Activated CD8-positive, alpha-beta T cell treated with anti-CD3 and anti-CD28 coated beads for 36 hours (primary cell): ENCODE data around the gene OR52N5. TPM values are rescaled to one million over a fixed set of nuclear protein-coding genes. Genes with fewer than 3 reads are reported as not detected.

Experiments used
- ATAC-seq: fragments of 200-7000 bp; cut with Tn5 transposase; one replicate; pipeline ENCODE4 v1.10.0; 2021; ENCODE audit warnings: mild to moderate bottlenecking, moderate library complexity
- CTCF ChIA-PET: fragments of 350-600 bp; sonication (Branson Sonifier 250); formaldehyde crosslinking; loops from one replicate; lab custom pipeline; 2021; ENCODE audit warnings: antibody characterized with exemption; lab: Charles Lee
- POLR2A ChIA-PET: fragments of 350-600 bp; sonication (Branson Sonifier 250); formaldehyde crosslinking; loops from one replicate; lab custom pipeline; 2021; ENCODE audit warnings: antibody characterized with exemption; lab: Charles Lee
- DNase-seq: peaks from one replicate; pipeline ENCODE4 v3.0.0-alpha.2; 2020
- H3K27ac Mint-ChIP-seq: one replicate; pipeline ENCODE4 v1.8.0; 2021; ENCODE audit warnings: mild to moderate bottlenecking, mixed read lengths
- H3K27me3 Mint-ChIP-seq: one replicate; pipeline ENCODE4 v1.8.0; 2021; ENCODE audit warnings: mixed read lengths
- H3K36me3 Mint-ChIP-seq: one replicate; pipeline ENCODE4 v1.8.0; 2021; ENCODE audit warnings: low read depth, mixed read lengths
- H3K4me1 Mint-ChIP-seq: one replicate; pipeline ENCODE4 v1.8.0; 2021; ENCODE audit warnings: low read depth, mixed read lengths
- H3K4me3 Mint-ChIP-seq: one replicate; pipeline ENCODE4 v1.8.0; 2021; ENCODE audit warnings: mild to moderate bottlenecking, moderate library complexity, mixed read lengths
- H3K9me3 Mint-ChIP-seq: one replicate; pipeline ENCODE4 v1.8.0; 2021; ENCODE audit warnings: mixed read lengths
- intact Hi-C: fragments of 100-400 bp; cut with micrococcal nuclease; formaldehyde crosslinking; loops from one replicate; pipeline ENCODE4 v1.10.0; 2022
- total RNA-seq, 2 experiments: library from RNA; stranded (reverse); gene quantifications; one replicate each; pipeline ENCODE4 v1.2.3, GENCODE V29; 2021
- TF ChIP-seq, protein P1 (sequence below): fragments of 200-600 bp; IDR thresholded peaks from one replicate; pipeline ENCODE4 v1.8.0; 2022; ENCODE audit warnings: antibody characterized with exemption, mild to moderate bottlenecking

The OR52N5 gene
- total RNA-seq, 2 experiments from 2014 or later, result not detected

DNA sequence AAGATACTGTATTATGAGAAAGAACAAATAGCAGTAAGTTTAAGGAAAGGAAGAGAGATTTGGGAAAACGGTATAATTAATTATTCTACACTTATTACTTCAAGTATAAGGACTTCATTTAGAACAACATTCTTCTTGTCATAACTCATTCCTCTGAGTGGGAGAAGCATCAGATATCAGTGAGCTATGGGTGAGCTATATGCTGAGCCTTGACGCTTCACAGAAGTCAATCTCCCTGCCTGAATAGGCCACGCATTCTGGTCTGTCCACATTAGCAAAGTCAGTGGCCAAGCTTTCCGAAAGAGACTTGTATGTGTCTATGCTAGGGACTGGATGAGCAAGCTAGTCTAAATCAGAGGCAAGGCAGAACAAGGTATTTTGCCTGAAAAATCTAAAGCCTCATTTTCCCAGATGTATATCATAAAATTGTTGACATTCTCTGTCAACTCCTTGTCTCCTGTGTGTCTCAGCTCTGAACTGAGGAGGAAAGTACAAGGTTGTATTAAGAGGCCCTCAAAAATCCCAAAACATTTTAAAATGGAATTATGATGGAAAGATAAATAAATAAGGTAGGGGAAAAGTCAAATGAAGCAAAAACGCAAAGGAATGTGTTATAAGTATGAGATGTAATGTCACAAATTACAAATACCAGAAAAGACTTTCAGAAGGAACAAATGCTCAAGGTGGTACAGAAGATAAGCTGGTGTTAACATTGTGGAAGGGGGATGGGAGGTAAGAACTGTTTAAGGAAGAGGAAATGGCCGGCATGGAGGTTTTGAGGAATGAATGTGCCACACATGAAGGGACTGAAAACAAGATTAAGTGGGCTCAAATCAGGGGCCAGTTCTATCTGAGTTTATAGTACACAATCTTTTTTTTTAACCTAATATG, 27.0 kb upstream of the OR52N5 start:
- H3K36me3 Mint-ChIP-seq, result no peaks in the 10 kb centered on the region
- ATAC-seq (no peak), DNase-seq (no peak)
- intact Hi-C loops, result loop anchor here (5.0 to 10.0 kb wide), 2 partner anchors 118 to 685 kb away; no protein-coding TSS in a partner anchor
- POLR2A ChIA-PET, result interaction anchor here (0.6 kb wide), 1 partner anchor 139 kb away, joined by 3 read pairs; no protein-coding TSS in a partner anchor
- H3K9me3 Mint-ChIP-seq, result no peaks in the 10 kb centered on the region
- H3K27ac Mint-ChIP-seq, result no peak overlapping the region
- H3K27me3 Mint-ChIP-seq, result peaks cover 13% of the 10 kb centered on the region
- peaks cover 6% of the 10 kb centered on the region for H3K4me1 Mint-ChIP-seq
- no peak overlapping the region for H3K4me3 Mint-ChIP-seq
- TF ChIP-seq, protein P1, sequence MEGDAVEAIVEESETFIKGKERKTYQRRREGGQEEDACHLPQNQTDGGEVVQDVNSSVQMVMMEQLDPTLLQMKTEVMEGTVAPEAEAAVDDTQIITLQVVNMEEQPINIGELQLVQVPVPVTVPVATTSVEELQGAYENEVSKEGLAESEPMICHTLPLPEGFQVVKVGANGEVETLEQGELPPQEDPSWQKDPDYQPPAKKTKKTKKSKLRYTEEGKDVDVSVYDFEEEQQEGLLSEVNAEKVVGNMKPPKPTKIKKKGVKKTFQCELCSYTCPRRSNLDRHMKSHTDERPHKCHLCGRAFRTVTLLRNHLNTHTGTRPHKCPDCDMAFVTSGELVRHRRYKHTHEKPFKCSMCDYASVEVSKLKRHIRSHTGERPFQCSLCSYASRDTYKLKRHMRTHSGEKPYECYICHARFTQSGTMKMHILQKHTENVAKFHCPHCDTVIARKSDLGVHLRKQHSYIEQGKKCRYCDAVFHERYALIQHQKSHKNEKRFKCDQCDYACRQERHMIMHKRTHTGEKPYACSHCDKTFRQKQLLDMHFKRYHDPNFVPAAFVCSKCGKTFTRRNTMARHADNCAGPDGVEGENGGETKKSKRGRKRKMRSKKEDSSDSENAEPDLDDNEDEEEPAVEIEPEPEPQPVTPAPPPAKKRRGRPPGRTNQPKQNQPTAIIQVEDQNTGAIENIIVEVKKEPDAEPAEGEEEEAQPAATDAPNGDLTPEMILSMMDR, result no peak
- CTCF ChIA-PET, result interaction anchor here (0.9 to 2.0 kb wide), 8 partner anchors 9 to 1174 kb away, joined by 3 to 13 read pairs (median 4); partner anchors contain the start of genes OR51D1, TRIM22 and TRIM5

DNA sequence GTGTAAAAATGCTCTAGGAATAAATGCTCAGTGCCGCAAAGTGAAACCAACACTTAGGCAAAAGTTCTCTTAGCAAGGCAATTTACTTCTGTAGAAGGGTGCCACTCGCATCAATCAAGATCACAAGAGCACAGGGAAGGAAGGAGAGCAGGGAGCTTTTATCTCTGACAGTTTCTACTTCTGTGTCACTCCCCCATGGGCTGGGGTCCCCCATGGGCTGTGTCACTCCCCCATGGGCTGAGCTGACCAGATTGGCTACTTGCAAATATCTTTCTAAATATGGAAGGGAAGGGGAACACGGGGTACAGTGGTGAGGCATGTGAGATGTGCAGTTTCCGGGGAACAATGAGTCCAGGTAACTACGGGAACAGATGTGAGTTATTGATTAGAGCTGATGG, 26.0 kb upstream of the OR52N5 start:
- ChIA-PET CTCF (interaction anchor here (0.9 to 2.0 kb wide), 8 partner anchors 10 to 1173 kb away, joined by 3 to 13 read pairs (median 4); partner anchors contain the start of genes OR51D1, TRIM22 and TRIM5), POLR2A (interaction anchor here (0.6 kb wide), 1 partner anchor 336 kb away, joined by 3 read pairs; no protein-coding TSS in a partner anchor)
- Mint-ChIP-seq H3K4me3 (peak overlapping the region; percentile 85), H3K27ac (peak overlapping the region; percentile 57), H3K4me1 (peaks cover 6% of the 10 kb centered on the region), H3K36me3 (no peaks in the 10 kb centered on the region), H3K9me3 (peaks cover 4% of the 10 kb centered on the region), H3K27me3 (peaks cover 15% of the 10 kb centered on the region)
- intact Hi-C loops, result loop anchor here (5.0 to 10.0 kb wide), 2 partner anchors 117 to 684 kb away; no protein-coding TSS in a partner anchor
- TF ChIP-seq, protein P1, result no peak
- ATAC-seq (peak; percentile 34), DNase-seq (peak; percentile 3)

DNA sequence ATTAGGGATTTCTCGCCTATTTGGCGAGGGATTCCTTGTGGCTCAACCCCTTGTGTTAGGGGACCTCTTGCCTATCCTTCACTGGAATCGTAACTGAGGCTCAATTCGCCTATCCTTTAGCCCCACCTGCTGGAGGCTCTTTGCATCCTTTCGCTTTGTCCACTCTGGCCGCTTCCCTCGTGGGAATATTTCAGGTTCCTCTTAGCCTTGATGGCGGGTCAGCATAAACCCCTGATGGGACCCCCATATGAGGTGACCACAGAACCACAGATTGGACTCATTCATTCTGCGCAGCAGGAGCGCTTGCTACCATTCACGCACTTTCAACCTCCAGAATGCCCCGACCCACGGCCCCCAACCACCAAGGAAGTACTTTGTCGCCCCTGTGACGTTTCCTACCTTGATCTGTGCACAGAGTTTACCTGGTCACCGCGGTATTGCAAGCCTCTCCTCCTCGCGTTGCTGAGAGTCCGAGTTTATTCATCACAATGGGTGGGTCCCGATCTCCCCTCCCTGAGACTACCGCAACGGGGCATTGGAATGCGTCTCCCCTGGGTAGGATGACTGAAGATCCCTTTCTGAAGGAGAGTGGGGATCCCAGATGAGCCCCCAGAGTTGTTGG, 25.5 kb upstream of the OR52N5 start, which contains the start of gene OR52N2:
TSS of gene OR52N2 (plus strand) at position 425 of the 622 bp plus-strand sequence. CDS start 11,412 bp downstream, outside the sequence.
- H3K36me3 Mint-ChIP-seq, result no peaks in the 10 kb centered on the region
- H3K4me3 Mint-ChIP-seq, result peak within 1 kb of the TSS; percentile 85
- H3K9me3 Mint-ChIP-seq, result peaks cover 5% of the 10 kb centered on the region
- POLR2A ChIA-PET, result no interaction called here
- H3K27me3 Mint-ChIP-seq, result peaks cover 15% of the 10 kb centered on the region
- intact Hi-C loops, result loop anchor here (1.0 to 10.0 kb wide), 3 partner anchors 116 to 684 kb away; no protein-coding TSS in a partner anchor
- CTCF ChIA-PET, result interaction anchor here (0.9 to 2.0 kb wide), 5 partner anchors 10 to 332 kb away, joined by 3 to 13 read pairs (median 5); partner anchors contain the start of gene TRIM5
- TF ChIP-seq, protein P1, result peak; percentile 74
- peaks cover 6% of the 10 kb centered on the region for H3K4me1 Mint-ChIP-seq
- peak within 1 kb of the TSS; percentile 57 for H3K27ac Mint-ChIP-seq
- DNase-seq, result peak; percentile 79
- peak; percentile 91 for ATAC-seq

DNA sequence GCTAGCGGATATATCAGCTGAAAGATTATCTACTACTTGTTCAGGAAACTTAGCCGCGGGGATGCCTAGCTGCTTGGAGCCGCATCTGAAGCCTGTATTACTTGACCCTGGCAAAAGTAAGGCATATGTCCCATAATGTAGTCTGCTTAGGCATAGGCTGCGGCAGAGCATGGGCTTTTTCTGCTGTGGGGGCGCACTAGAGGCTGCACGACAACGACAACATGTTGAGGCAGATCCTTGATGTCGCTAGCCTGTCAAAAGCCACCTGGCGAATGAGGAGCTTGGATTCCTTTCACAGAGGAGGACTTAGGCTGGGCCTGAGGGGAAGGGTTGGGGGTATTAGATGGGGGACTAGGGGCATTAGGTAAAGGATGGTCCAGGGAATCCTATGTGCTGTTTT, 24.4 kb upstream of the OR52N5 start:
- ChIA-PET POLR2A (no interaction called here), CTCF (interaction anchor here (0.6 to 1.4 kb wide), 6 partner anchors 8 to 336 kb away, joined by 3 to 5 read pairs (median 3); partner anchors contain the start of gene TRIM5)
- ATAC-seq (no peak), DNase-seq (peak; percentile 7)
- Mint-ChIP-seq H3K4me1 (peaks cover 6% of the 10 kb centered on the region), H3K27me3 (peaks cover 22% of the 10 kb centered on the region), H3K9me3 (peaks cover 10% of the 10 kb centered on the region), H3K36me3 (no peaks in the 10 kb centered on the region), H3K4me3 (no peak overlapping the region), H3K27ac (no peak overlapping the region)
- intact Hi-C loops, result loop anchor here (5.0 to 10.0 kb wide), 2 partner anchors 115 to 683 kb away; no protein-coding TSS in a partner anchor
- TF ChIP-seq, protein P1, result no peak
